Activated naive CD4-positive, alpha-beta T cell treated with anti-CD3 and anti-CD28 coated beads, Interleukin-2, amount 50 U/mL, for 24 hours (primary cell): ENCODE measurements around the gene TRMT6.

Source experiments
- H3K27ac Mint-ChIP-seq: one replicate; pipeline ENCODE4 v1.8.0; 2021; ENCODE audit warnings: mild to moderate bottlenecking, mixed read lengths
- H3K27me3 Mint-ChIP-seq: one replicate; pipeline ENCODE4 v1.8.0; 2021; ENCODE audit warnings: mixed read lengths
- H3K36me3 Mint-ChIP-seq: one replicate; pipeline ENCODE4 v1.8.0; 2021; ENCODE audit warnings: mixed read lengths
- H3K4me1 Mint-ChIP-seq: one replicate; pipeline ENCODE4 v1.8.0; 2021; ENCODE audit warnings: mixed read lengths
- H3K4me3 Mint-ChIP-seq: one replicate; pipeline ENCODE4 v1.8.0; 2021; ENCODE audit warnings: mild to moderate bottlenecking, mixed read lengths
- H3K9me3 Mint-ChIP-seq: one replicate; pipeline ENCODE4 v1.8.0; 2021; ENCODE audit warnings: mixed read lengths

TRMT6 gene, protein sequence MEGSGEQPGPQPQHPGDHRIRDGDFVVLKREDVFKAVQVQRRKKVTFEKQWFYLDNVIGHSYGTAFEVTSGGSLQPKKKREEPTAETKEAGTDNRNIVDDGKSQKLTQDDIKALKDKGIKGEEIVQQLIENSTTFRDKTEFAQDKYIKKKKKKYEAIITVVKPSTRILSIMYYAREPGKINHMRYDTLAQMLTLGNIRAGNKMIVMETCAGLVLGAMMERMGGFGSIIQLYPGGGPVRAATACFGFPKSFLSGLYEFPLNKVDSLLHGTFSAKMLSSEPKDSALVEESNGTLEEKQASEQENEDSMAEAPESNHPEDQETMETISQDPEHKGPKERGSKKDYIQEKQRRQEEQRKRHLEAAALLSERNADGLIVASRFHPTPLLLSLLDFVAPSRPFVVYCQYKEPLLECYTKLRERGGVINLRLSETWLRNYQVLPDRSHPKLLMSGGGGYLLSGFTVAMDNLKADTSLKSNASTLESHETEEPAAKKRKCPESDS

DNA sequence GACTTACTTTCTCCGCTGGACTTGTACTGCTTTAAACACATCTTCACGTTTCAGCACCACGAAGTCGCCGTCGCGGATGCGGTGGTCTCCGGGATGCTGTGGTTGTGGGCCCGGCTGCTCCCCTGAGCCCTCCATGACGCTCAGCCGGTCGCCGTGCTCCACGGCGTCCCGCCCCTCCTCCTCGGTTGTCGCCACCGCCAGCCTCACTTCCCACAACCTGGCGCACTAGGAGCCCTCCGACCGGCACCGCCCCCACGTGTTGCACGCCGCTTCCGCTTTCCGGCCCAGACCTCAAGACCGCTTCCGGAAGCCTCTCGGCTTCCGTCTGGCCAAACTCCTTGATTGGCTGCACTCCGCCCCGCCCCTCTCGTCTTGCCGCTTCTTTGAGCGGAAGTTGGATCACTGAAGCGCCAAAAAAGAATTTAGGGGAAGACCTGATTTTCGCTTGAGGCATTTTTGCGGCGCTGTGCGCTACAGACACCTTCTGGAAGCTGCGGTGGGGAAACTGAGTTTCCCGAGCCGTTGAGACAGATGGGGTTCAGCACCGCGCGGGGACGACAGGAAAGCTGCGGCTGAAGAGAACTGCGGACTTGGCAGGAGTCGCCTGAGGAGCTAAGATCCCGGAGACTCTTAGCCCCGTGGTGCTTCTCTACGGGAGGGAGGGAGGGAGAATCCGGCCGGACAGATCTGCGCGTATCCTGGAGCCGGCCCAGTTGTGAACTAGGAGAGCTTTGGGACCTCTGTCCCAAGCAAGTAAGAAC, at the start of gene TRMT6, which contains the start of gene MCM8:
TSS of gene TRMT6 (minus strand) at position 263 of the 761 bp plus-strand sequence. CDS start at position 135, 128 bp downstream.
TSS of gene MCM8 (plus strand) at position 382 of the 761 bp plus-strand sequence. CDS start 1,364 bp downstream, outside the sequence.
- Mint-ChIP-seq H3K27ac (peak within 1 kb of the TSS; percentile 100), H3K9me3 (no peaks in the 10 kb centered on the region), H3K4me3 (peak within 1 kb of the TSS; percentile 99), H3K36me3 (peaks cover 9% of the 10 kb centered on the region), H3K4me1 (peaks cover 49% of the 10 kb centered on the region), H3K27me3 (no peaks in the 10 kb centered on the region)

DNA sequence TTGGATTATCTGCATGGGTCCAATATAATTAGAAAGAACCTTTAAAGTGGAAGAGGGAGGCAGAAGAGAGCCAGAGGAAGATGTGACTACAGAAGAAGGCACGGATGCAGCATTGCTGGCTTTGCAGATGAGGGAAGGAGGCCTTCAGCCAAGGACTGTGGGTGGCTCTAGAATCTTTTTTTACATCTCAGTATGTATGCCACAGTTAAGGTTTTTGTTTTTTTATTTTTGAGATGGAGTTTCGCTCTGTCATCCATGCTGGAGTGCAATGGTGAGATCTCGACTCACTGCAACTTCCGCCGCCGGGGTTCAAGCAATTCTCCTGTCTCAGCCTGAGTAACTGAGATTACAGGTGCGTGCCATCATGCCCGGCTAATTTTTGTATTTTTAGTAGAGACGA, 49.5 kb upstream of the TRMT6 start:
- H3K27ac Mint-ChIP-seq = no peak overlapping the region
- H3K4me1 Mint-ChIP-seq = peaks cover 31% of the 10 kb centered on the region
- H3K4me3 Mint-ChIP-seq = no peak overlapping the region
- no peaks in the 10 kb centered on the region for H3K27me3 Mint-ChIP-seq
- H3K9me3 Mint-ChIP-seq = no peaks in the 10 kb centered on the region
- H3K36me3 Mint-ChIP-seq = peaks cover 2% of the 10 kb centered on the region

DNA sequence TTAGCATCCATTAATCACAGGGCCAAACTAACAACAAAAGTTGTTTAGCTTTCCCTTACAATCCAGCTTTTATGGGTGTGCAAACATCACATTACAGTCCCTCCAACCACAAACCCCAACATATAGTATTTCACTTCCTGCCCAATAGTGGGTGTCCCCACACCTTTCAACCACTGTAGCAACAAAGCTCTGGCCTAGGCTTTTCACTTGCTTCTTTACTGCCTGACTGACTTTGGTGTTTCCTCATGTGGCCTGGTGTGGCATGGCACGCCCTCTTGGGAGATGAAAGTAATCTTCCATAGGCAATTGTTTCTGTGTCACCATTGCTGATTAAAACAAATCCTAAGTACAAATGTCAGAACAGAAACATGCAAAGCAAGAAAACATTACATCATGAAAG, 46.4 kb upstream of the TRMT6 start:
- Mint-ChIP-seq H3K27me3 (no peaks in the 10 kb centered on the region), H3K4me3 (no peak overlapping the region), H3K4me1 (peaks cover 29% of the 10 kb centered on the region), H3K27ac (peak overlapping the region; percentile 86), H3K9me3 (no peaks in the 10 kb centered on the region), H3K36me3 (peaks cover 2% of the 10 kb centered on the region)

DNA sequence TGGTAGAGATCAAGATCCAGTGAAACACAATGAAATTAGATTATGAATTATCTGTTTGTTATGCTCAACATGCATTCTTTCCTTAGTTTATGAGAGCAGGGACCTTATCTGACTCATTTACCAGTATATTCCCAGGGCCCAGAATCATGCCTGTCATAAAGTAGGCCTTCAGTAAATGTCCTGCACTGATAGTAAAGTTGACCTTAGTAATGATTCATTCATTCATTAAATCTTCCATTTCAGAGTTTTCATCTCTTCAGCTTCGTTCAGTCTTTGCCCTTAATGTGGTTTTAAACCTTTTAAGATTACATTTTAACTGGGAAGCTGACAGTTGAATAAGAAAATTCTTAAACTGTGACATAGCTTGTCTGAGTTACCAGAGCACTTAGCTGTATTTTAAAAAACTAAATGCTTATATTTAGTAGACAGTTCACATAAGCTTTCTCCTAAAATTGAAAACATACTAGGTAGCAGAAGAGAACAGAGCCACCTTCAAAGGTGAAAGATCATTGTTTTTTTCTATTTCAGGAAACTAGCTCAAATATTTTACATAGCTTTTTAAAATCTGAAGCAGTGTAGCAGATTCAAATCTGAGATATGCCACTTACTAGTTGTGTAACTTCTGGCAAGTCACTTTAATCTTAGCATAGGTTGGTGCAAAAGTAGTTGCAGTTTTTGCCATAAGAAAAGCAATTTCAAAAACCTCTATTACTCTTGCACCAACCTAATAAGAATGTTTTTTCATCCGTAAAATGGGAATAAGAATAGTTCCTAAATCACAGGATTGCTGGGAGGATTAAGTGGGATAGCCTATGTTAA, 41.5 kb upstream of the TRMT6 start:
- H3K4me1 Mint-ChIP-seq = peaks cover 21% of the 10 kb centered on the region
- H3K27ac Mint-ChIP-seq = peak overlapping the region; percentile 30
- peaks cover 11% of the 10 kb centered on the region for H3K36me3 Mint-ChIP-seq
- H3K4me3 Mint-ChIP-seq = no peak overlapping the region
- H3K9me3 Mint-ChIP-seq = no peaks in the 10 kb centered on the region
- no peaks in the 10 kb centered on the region for H3K27me3 Mint-ChIP-seq

DNA sequence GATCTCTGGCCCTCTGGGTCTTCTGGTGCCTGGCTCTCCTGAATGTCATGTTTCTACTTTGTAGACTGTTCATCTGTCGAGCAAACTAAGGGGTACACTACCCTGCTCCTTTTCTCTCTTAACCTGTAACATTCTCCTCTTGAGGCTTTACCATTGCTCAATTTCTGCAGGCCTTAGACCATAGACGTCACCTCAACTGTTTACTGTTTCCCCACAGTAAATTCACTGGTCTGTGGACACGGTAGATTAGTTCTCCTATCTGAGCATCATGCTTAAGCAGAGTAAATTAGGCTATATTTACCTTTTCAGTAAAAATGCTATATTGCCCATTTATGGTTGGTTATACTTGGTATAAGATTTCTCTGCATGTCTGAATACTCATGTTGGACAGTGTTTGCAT, 40.6 kb upstream of the TRMT6 start:
- Mint-ChIP-seq H3K27me3 (no peaks in the 10 kb centered on the region), H3K36me3 (peaks cover 11% of the 10 kb centered on the region), H3K4me1 (peaks cover 12% of the 10 kb centered on the region), H3K9me3 (no peaks in the 10 kb centered on the region), H3K4me3 (no peak overlapping the region), H3K27ac (no peak overlapping the region)

DNA sequence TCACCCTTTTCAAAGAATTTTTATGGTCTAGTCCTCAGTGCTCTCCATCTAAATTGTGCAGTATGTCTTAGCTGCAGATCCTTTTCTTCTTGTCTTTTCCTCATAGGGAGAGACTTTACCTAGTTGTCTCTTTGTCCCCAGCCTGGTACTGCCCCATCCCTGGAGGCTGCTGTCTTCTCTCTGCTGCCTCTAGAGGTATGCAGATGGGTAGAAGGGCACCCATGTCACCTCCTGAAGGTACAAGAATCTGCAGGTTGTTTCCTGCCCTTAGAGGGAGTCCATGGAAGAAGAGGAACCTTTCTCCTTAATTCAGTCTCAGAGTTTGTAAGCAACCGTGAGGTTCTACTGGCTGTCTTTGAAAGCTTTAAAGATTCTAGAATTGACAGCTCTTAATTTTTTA, 39.2 kb upstream of the TRMT6 start:
- Mint-ChIP-seq H3K36me3 (peaks cover 9% of the 10 kb centered on the region), H3K27ac (no peak overlapping the region), H3K9me3 (no peaks in the 10 kb centered on the region), H3K4me3 (no peak overlapping the region), H3K4me1 (peaks cover 7% of the 10 kb centered on the region), H3K27me3 (no peaks in the 10 kb centered on the region)

DNA sequence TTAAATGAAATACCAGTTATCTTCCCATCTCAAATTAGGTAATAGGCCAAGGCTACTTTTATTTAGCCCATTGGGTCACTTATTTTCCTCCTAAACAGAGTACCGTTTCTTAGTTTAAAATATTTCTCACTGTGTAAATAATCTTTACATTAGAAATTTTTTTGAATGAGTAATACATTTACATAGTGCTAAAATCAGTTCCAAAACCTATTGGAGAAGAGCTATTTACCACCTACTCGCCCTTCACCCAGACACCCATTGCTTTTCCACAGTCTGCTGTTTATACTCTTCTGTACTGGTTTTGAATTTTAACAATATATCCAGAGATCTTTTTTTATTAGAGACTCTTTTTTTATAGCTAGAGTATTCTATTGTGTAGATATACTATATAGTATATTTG, 37.0 kb upstream of the TRMT6 start:
- Mint-ChIP-seq H3K27me3 (no peaks in the 10 kb centered on the region), H3K9me3 (no peaks in the 10 kb centered on the region), H3K4me1 (peaks cover 7% of the 10 kb centered on the region), H3K4me3 (no peak overlapping the region), H3K27ac (no peak overlapping the region), H3K36me3 (peaks cover 9% of the 10 kb centered on the region)

DNA sequence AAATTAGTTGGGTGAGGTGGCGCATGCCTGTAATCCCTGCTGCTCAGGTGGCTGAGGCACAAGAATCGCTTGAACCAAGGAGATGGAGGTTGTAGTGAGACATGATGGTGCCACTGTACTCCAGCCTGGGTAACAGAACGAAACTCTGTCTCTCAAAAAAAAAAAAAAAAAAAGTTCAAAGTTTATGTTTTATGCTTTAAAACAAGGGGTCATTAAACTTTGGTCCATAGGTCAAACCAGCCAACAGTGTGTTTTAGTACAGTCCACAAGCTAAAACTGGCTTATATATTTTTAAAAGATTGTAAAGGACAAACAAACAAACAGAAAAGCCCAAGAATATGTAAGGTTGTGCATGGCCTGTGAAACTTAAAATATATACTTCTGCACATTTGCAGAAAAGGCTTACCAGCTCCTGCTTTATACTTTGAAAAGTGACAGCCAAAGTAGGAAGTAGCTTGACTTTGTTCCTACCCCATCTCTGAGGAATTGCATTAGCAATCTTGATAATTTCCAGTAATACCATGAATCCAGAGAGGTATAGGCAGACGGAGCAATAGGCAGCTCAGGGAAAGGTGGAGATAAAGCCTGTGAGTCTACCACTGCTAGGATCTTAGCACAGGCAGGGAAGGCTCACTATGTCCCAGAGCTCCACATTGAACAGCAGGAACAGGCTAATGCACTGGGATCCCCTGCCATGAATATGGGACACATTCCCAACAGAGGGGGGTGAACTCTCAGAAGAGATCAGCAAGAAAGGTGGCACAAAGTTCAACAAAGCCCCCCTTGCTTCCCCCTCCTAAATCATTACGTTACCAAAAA, 30.6 kb upstream of the TRMT6 start:
- H3K27ac Mint-ChIP-seq = no peak overlapping the region

DNA sequence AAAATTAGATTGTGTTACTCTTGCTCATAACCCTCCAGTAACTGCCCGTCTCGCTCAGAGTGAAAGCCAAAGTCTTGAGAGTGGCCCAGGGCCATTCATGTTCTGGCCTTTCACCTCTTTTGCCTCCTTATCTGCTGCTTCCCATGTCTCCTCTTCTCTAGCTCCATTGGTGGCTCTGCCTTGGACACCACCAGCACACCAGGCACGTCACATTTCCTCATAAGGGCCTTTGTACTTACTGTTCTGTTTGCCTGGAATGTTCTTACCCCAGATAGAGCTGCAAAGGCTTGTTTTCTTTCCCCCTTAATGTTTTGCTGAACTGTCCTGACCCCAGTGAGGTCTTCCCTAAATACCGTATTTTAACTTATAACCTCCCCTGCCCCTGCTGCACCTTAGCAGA, 29.5 kb upstream of the TRMT6 start:
- Mint-ChIP-seq H3K4me3 (no peak overlapping the region), H3K27me3 (no peaks in the 10 kb centered on the region), H3K4me1 (no peaks in the 10 kb centered on the region), H3K9me3 (no peaks in the 10 kb centered on the region), H3K27ac (no peak overlapping the region), H3K36me3 (peaks cover 17% of the 10 kb centered on the region)

More for the DNA sequence above, 30.6 kb upstream of the TRMT6 start:
- Mint-ChIP-seq H3K27me3 (no peaks in the 10 kb centered on the region), H3K4me3 (no peak overlapping the region), H3K9me3 (no peaks in the 10 kb centered on the region), H3K36me3 (peaks cover 17% of the 10 kb centered on the region), H3K4me1 (no peaks in the 10 kb centered on the region)

DNA sequence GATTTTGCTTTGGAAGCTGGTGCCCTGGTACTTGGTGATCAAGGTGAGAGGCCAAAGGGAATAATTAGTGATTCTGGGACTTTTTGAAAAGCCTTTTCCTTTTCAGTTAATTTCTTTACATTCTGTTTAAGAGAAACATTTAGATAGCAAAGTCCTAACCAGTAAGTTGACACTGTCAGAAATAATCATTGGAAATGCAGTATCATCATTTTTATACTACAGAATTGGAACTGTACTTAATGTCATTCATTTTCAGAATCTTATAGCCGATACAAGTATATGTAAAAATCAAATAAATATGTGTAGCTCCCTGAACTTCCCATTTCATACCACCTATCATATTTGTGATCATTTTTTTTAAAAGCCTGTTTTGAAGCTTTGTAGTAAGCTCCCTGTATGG, 27.6 kb upstream of the TRMT6 start:
- no peaks in the 10 kb centered on the region for H3K9me3 Mint-ChIP-seq
- H3K4me1 Mint-ChIP-seq = no peaks in the 10 kb centered on the region
- H3K4me3 Mint-ChIP-seq = no peak overlapping the region
- peaks cover 17% of the 10 kb centered on the region for H3K36me3 Mint-ChIP-seq
- no peak overlapping the region for H3K27ac Mint-ChIP-seq
- H3K27me3 Mint-ChIP-seq = no peaks in the 10 kb centered on the region

DNA sequence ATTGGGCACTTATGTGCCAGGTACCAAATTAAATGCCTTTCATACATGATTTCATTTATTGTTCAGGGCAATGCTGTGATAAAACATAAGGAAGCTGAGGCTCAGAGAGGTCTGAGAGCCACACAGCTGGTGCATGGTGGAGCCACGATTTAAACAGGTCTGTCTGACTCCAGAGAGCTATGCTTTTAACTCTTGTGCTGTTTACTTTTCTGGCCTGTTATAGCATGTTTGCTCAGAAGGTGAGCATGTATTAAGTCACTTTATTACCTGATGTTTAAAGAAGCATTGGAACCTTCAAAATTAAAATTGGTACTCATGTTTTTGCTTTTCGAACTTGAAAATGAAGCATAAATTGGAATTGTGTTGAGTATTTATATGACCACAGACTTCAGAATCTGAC, 26.9 kb upstream of the TRMT6 start:
- Mint-ChIP-seq H3K4me1 (no peaks in the 10 kb centered on the region), H3K36me3 (peaks cover 17% of the 10 kb centered on the region), H3K27me3 (no peaks in the 10 kb centered on the region), H3K9me3 (no peaks in the 10 kb centered on the region), H3K27ac (no peak overlapping the region), H3K4me3 (no peak overlapping the region)

DNA sequence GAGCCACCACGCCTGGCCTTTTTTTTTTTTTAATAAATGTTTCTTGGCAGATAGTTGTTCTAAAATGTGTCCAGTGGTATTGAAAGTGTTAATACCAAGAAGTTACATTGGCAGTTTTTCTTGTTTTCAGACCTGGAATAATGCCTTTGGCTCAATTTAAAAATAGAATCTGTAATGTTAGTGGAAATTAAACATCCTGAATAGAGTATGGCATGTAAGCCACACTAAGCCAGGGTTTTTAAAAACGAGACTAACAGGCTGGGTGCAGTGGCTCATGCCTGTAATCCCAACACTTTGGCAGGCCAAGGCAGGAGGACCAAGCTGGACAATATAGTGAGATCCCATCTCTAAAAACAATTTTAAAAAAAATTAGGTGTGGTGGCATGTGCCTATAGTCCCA, 25.4 kb upstream of the TRMT6 start:
- Mint-ChIP-seq H3K27me3 (no peaks in the 10 kb centered on the region), H3K36me3 (peaks cover 11% of the 10 kb centered on the region), H3K4me1 (no peaks in the 10 kb centered on the region), H3K27ac (no peak overlapping the region), H3K4me3 (no peak overlapping the region), H3K9me3 (no peaks in the 10 kb centered on the region)

DNA sequence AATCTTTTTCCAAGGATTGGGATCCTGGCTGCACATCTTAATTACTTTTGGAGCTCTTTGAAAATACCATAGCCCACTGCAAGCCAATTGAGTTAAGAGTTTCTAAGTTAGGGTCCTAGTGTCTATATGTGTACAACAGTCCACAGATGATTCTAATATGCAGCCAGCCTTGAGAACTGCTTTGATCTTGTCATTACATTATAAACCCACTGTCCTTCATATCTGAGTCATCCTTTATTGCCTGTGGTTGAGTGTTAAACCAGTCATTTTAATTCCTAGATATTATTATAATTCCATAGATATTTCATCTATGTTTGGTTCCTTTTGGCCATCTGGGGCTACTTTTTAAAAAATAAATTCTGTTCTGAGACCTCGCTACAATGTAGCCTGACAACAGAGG, 24.2 kb upstream of the TRMT6 start:
- no peaks in the 10 kb centered on the region for H3K27me3 Mint-ChIP-seq

DNA sequence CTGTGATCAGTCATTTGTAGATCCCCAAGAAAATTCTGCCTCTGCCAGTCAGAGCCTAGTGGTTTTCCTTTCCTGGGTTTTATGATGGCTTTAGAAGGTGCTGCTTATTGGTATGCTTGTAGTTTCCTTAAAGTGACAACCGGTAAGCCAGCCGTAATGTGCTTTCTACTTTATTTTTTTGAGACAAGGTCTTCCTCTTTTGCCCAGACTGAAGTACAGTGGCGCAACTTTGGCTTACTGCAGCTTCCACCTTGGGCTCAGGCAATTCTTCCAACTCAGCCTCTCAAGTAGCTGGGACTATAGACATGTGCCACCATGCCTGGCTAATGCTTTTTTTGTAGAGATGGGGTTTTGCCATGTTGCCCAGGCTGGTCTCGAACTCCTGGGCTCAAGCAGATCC, 23.6 kb upstream of the TRMT6 start:
- Mint-ChIP-seq H3K4me3 (no peak overlapping the region), H3K36me3 (no peaks in the 10 kb centered on the region), H3K9me3 (no peaks in the 10 kb centered on the region)

More for the DNA sequence above, 24.2 kb upstream of the TRMT6 start:
- H3K4me3 Mint-ChIP-seq = no peak overlapping the region
- H3K9me3 Mint-ChIP-seq = no peaks in the 10 kb centered on the region
- no peaks in the 10 kb centered on the region for H3K4me1 Mint-ChIP-seq
- H3K36me3 Mint-ChIP-seq = peaks cover 6% of the 10 kb centered on the region
- H3K27ac Mint-ChIP-seq = no peak overlapping the region

DNA sequence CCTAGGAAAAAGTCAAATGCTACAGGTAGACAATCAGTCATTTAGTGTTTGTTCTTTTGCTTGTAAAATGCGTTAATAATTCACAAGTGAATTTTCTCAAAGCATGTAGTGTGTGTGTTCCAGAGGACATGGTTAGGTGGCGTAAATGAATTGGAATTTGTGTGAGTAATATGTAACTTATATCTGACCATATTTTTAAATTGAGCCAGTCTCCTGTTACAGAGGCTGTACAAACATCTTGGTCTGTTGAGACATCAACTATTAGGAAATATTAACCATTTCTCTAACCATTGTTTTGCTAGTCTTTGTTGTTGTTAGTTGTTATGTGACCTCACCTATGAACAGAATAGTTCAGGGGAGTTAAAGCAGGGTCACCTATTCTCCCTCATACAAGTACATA, 22.8 kb upstream of the TRMT6 start:
- Mint-ChIP-seq H3K27me3 (no peaks in the 10 kb centered on the region), H3K4me3 (no peak overlapping the region), H3K27ac (no peak overlapping the region), H3K4me1 (no peaks in the 10 kb centered on the region), H3K36me3 (no peaks in the 10 kb centered on the region), H3K9me3 (no peaks in the 10 kb centered on the region)

More for the DNA sequence above, 23.6 kb upstream of the TRMT6 start:
- Mint-ChIP-seq H3K4me1 (no peaks in the 10 kb centered on the region), H3K27me3 (no peaks in the 10 kb centered on the region), H3K27ac (no peak overlapping the region)
